NCI-H524 treated with DMSO at 0.1 percent for 48 hours (cell line): ENCODE measurements around the gene AKAP5.

ENCODE experiments used
- DNase-seq: peaks from one replicate; lab custom pipeline; 2025; lab: John Stamatoyannopoulos, UW

The AKAP5 gene

GRCh38 chr14:64459405-64460136 lies 5.7 kb upstream of the AKAP5 start:
- DNase-seq: no peak

- DNase-seq: no peak
Observed at GRCh38 chr14:64461221-64461620, 4.1 kb upstream of the AKAP5 start.

GRCh38 chr14:64463195-64463594 lies 2.1 kb upstream of the AKAP5 start:
- DNase-seq: no peak

- no peak for DNase-seq
Observed at GRCh38 chr14:64463873-64464272, 1.4 kb upstream of the AKAP5 start.

GRCh38 chr14:64464651-64465050 lies 648 bp upstream of the AKAP5 start:
- no peak for DNase-seq

GRCh38 chr14:64465831-64466554 lies 694 bp downstream of the AKAP5 start:
- DNase-seq: no peak

GRCh38 chr14:64467101-64467500 lies 1.8 kb downstream of the AKAP5 start:
- DNase-seq: no peak

- no peak for DNase-seq
Observed at GRCh38 chr14:64467566-64467965, 2.3 kb downstream of the AKAP5 start.

- DNase-seq: no peak
Observed at GRCh38 chr14:64468451-64468850, 3.2 kb downstream of the AKAP5 start.

GRCh38 chr14:64474041-64474440 lies 8.7 kb downstream of the AKAP5 start:
- no peak for DNase-seq

GRCh38 chr14:64474698-64475097 lies 9.4 kb downstream of the AKAP5 start:
- DNase-seq: no peak

GRCh38 chr14:64475585-64476273 lies 10.4 kb downstream of the AKAP5 start:
- no peak for DNase-seq

- DNase-seq: no peak
Observed at GRCh38 chr14:64476438-64476837, 11.1 kb downstream of the AKAP5 start.

GRCh38 chr14:64478634-64479250 lies 13.4 kb downstream of the AKAP5 start:
- no peak for DNase-seq

- DNase-seq: no peak
Observed at GRCh38 chr14:64488590-64489099, 23.3 kb downstream of the AKAP5 start.

GRCh38 chr14:64491637-64492036 lies 26.3 kb downstream of the AKAP5 start:
- no peak for DNase-seq

GRCh38 chr14:64493455-64493854 lies 28.2 kb downstream of the AKAP5 start:
- DNase-seq: no peak

- no peak for DNase-seq
Observed at GRCh38 chr14:64495252-64495651, 30.0 kb downstream of the AKAP5 start.

GRCh38 chr14:64496764-64497163 lies 31.5 kb downstream of the AKAP5 start:
- DNase-seq: no peak

- no peak for DNase-seq
Observed at GRCh38 chr14:64500088-64500487, 34.8 kb downstream of the AKAP5 start.

GRCh38 chr14:64501411-64502171 lies 36.3 kb downstream of the AKAP5 start:
- DNase-seq: no peak

- no peak for DNase-seq
Observed at GRCh38 chr14:64502456-64502855, 37.2 kb downstream of the AKAP5 start.
